Stimulated activated CD4-positive, alpha-beta T cell treated with anti-CD3 and anti-CD28 coated beads, Interleukin-12 subunit alpha, Interleukin-12 subunit beta, amount 100 ng/mL, for 48 hours (primary cell): ENCODE results near the gene MAP3K13.

Source experiments
- DNase-seq, 3 donors: peaks; one replicate each; pipeline ENCODE4 v3.0.0-alpha.2; 2020; ENCODE audit warnings: low read depth in 2 of 3, low spot score in 1 of 3

The MAP3K13 gene

GRCh38 chr3:185503521-185503920 lies 140.6 kb downstream of the MAP3K13 start:
- DNase-seq: no peak

DNA sequence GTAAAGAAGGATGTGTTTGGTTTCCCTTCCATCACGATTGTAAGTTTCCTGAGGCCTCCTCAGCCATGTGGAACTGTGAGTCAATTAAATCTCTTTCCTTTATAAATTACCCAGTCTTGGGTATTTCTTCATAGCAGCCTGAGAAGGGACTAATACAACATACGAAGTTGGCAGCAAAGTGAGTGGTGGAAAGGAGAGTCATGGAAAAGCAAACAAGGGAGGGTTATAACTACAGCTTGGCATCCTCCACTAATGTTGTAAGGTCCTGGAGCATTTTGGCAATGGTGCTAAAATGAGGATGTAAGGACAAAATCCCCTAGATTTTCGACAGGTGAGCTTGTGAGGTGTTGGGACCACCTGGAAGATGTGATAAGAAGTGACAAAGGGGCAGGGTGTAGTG lies 141.7 kb downstream of the MAP3K13 start:
- DNase-seq: no peak

- DNase-seq: no peak
Measured at GRCh38 chr3:185507883-185508282, 144.9 kb downstream of the MAP3K13 start.

DNA sequence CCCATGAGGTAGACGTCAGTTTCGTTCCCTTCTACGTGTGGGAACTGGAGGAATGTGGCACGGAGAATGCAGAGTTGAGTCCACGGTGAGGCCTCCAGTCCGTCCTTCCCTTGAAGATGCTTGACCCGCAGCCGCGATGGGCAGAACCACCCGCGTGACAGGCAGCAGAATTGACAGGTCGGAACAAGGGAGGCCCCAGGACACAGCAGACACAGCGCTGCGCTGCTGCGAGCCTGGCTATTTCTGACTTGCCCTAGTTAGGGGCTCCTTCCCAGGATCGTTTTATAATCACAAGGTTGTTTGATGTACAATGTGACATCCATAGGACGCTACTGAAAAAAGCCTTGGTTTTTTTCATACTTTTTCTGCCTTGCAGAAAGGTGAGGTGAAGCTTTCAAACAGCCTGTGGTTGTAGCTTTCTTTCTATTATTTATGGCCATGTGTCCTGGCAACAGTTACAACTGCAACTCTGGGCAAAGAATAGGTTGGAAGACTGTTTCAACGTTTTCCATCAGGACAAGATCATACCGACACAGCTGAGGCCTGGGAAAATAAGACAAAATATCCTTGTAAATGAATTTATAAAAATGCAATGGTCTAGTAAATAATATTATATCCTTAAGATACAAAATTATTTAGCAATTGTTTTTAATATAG lies 145.5 kb downstream of the MAP3K13 start:
- DNase-seq: no peak

GRCh38 chr3:185511711-185512110 lies 148.8 kb downstream of the MAP3K13 start:
- DNase-seq: no peak

DNA sequence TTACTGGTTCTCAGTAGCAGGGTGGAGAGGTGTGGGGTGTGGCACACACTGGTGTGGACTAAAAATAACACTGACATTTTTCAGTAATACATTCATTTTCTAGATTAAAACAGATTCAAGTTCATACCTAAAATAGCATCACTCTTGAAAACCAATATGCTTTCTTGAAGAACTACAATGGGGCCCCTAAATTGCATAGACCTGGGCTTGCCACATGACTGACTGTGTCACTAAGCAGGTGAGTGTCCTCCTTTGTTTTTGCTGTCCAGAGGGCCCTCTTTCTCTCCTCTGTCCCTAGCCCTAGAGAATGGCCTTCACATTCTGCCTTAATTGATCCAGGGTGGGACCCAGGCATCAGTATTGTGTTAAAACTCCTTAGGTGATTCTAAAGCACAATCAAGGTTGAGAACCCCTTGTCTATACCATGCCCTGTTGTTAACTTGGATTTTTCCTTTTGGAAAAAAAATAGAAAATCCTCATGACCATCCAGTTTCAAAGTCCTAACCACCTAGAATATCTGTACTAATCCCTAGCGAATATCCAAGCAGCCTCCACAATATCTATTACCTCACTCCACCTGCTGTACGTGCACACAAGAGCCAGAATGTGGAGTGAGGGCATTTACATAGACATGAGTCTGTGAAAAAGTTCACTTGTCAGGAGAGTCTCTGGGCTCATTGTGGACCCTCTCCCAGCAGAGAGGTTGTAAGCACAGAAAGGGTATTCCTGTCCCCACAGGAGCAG lies 154.6 kb downstream of the MAP3K13 start:
- no peak for DNase-seq

DNA sequence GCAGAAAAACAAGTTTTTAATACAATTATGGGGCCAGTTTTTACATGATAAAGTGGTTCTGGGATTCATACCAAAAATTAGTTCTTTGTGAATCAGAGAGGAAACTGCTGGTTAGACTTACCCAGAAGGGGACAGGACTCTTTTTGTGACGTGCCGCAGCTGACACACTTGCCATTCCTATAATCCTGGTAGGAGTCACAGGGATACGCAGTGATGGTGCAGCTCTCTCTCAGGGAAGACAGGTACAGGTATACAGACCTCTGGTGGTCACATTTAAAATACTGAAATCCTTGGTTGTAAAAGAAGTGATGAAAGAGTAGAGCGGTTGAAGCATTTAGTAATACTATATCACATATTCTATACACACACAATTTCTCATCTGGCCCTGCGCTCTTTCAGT lies 156.1 kb downstream of the MAP3K13 start:
- DNase-seq: no peak

DNA sequence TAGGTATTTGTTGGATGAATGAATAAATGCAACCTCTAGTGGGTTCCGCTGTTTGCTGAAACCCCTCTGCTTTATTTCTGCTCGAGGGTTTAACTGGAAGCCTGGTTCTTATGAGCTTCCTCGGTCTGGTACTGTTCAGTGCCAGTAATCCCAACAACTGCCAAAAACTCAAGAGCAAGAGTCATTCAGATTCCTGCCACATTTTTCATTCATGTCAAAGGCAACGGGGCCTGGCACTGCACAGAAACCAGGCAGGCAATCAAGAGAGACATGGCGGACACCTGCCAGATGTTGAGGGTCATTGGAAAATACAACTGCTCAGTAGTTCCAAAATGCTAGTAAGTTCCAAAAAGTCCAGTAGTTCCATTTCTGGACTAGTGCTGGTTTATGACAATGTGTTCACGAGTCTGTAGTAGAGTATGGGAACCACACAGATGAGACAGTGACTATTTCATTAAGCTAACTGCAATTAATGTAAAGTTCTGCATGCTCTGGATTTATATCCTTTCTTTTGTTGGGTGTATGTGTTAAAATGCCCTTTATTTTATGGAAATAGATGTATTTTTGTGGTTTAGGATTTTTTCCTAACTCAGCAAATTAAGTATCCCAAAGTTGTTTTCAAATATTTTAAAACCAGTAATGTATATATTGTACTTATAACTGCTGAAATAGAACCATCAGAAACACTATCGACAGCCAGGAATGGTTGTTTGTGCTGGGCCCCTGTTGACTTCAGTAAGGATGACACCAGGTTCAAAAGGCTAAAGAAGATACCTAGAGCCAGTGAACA lies 158.6 kb downstream of the MAP3K13 start:
- DNase-seq: no peak

- no peak for DNase-seq
Measured at GRCh38 chr3:185526349-185526951, 163.5 kb downstream of the MAP3K13 start.

DNA sequence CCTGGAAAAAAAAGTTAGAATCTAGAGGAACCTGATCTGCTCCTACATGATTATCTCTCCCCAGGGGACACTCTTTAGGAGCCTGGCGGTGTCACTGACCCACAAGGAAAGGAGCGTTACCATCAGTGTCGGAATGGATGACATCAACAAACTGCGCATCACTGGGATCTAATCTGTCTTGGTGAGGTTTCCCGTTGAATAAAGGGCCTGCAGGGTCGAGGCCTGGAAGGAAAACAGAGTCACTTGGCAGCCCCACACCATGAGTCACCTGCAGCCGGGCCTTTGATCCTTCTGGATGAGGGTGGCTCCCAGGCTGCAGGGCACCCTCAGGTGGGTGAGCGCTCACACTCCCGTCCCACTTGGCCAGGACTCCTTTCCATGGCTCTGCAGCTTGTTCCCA lies 164.4 kb downstream of the MAP3K13 start:
- no peak for DNase-seq

DNA sequence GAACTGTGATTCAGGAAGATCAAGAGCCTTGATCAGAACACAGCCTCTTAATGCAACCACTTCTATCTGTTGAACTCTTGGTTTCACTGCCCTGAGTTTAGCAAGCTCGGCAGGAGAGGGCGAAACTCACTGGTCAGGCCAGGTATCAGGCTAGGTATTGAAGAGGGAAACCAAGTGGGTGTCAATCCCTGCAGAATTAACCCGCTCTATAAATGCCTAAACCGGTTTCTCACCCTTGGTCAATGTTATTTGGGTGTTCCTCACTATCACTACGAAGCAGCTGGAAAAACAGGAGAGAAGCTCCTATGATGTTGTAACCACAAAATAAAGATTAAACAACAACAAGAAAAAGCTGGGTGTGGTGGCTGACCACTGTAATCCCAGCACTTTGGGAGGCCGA lies 165.6 kb downstream of the MAP3K13 start:
- DNase-seq: no peak

DNA sequence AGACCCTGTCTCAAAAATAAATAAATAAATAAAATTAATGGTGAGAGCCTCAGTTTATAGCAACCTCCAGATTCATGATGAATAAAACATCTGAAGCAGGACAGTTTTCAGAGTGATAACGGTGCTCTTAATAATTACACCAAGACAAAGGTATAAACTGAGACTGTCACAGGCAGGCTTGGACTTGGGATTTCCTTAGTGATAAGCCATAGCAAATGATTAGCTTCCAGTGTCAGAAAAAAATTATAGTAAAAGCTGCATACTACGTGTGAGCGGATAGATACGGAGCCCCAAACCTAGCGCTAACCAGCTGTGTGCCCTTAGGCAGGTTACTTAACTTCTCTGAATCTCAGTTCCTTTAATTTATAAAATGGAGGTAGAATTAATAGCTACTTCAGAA lies 167.9 kb downstream of the MAP3K13 start:
- no peak for DNase-seq

DNA sequence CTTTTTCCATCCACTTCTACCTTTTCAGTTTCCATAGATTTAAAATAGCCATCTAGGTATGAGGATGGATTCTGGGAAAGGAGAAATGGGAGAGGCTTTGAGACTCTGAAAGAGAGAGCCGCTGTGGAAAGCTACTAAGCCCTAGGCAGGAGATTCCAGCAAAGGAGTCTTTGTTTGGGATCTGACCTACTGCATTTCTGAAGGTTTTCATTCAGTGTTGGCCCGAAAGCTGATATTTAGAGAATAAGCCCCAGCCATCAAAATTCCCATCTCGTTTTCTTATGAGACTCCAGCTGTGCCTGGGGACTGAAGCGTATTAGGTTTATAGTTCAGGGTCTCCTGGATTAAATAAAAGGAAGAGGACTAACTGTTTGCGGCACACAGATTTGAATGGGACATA lies 170.0 kb downstream of the MAP3K13 start:
- no peak for DNase-seq

- no peak for DNase-seq
Measured at GRCh38 chr3:185534511-185534910, 171.6 kb downstream of the MAP3K13 start.

GRCh38 chr3:185537369-185537970 lies 174.5 kb downstream of the MAP3K13 start:
- peak; percentile 21 to 38 (median 28) for DNase-seq
